Neutrophil (primary cell): ENCODE data around the gene WDR62.
A peak's percentile ranks its signal among the peaks of the same experiment; 100 is the strongest.

ENCODE experiments used
- H3K27ac ChIP-seq: fragments of 200-600 bp; sonication (generic); 2 replicates; pipeline ENCODE4 v1.5.1; 2016; ENCODE audit warnings: mild to moderate bottlenecking, moderate library complexity
- H3K27me3 ChIP-seq: fragments of 200-600 bp; sonication (generic); 2 replicates; pipeline ENCODE4 v1.6.0; 2016; ENCODE audit warnings: mild to moderate bottlenecking
- H3K36me3 ChIP-seq: fragments of 200-600 bp; sonication (generic); 2 replicates; pipeline ENCODE4 v1.5.1; 2017
- H3K4me1 ChIP-seq, 2 experiments: fragments of 200-600 bp in 1 of 2; sonication (generic) in 1 of 2; 1 replicate in 1 of 2; 2 replicates in 1 of 2; pipeline versions ENCODE4 v1.5.1 to v1.6.1; 2013 to 2016; ENCODE audit warnings: low read depth in 1 of 2, low read length in 1 of 2, mild to moderate bottlenecking in 1 of 2, moderate library complexity in 1 of 2; ENCODE audit not compliant: control insufficient read depth in 1 of 2, insufficient read depth in 1 of 2
- H3K4me3 ChIP-seq, 2 experiments: fragments of 200-600 bp in 1 of 2; sonication (generic) in 1 of 2; 1 replicate in 1 of 2; 2 replicates in 1 of 2; pipeline ENCODE4 v1.5.1; 2013 to 2016; ENCODE audit warnings: low read depth in 1 of 2, low read length in 1 of 2, mild to moderate bottlenecking in 1 of 2, moderate library complexity in 1 of 2
- H3K9me3 ChIP-seq: fragments of 200-600 bp; sonication (generic); 2 replicates; pipeline ENCODE4 v1.5.1; 2016
- CTCF ChIP-seq: fragments of 200-600 bp; sonication (generic); IDR thresholded peaks from 2 replicates; pipeline ENCODE4 v1.5.1; 2016; ENCODE audit warnings: antibody characterized with exemption

Gene WDR62

GRCh38 chr19:36115453-36116343, 61.0 kb downstream of the WDR62 start, which contains the start of gene TBCB:
TBCB (plus strand) TSS chr19:36115468; CDS start chr19:36115561, 93 bp downstream.
- Histone ChIP-seq H3K36me3 (peaks cover 51% of the 10 kb centered on the region), H3K4me1 (peaks cover 27 to 32% of the 10 kb centered on the region in 2 experiments)

GRCh38 chr19:36116344-36116637, 61.6 kb downstream of the WDR62 start:
- H3K27ac ChIP-seq: peak overlapping the region; percentile 81
- H3K9me3 ChIP-seq: no peaks in the 10 kb centered on the region
- peaks cover 27 to 32% of the 10 kb centered on the region in 2 experiments for H3K4me1 ChIP-seq
- peak overlapping the region; percentile 89 to 93 for H3K4me3 ChIP-seq
- H3K27me3 ChIP-seq: no peaks in the 10 kb centered on the region
- no peak for TF ChIP-seq CTCF
- peaks cover 55% of the 10 kb centered on the region for H3K36me3 ChIP-seq

More at GRCh38 chr19:36115453-36116343, 61.0 kb downstream of the WDR62 start, which contains the start of gene TBCB:
- Histone ChIP-seq H3K27me3 (no peaks in the 10 kb centered on the region), H3K9me3 (no peaks in the 10 kb centered on the region), H3K4me3 (peak within 1 kb of the TSS; percentile 89 to 93), H3K27ac (peak within 1 kb of the TSS; percentile 81)
- TF ChIP-seq CTCF: no peak

- peaks cover 14 to 16% of the 10 kb centered on the region in 2 experiments for H3K4me1 ChIP-seq
- no peak overlapping the region for H3K4me3 ChIP-seq
- no peak for TF ChIP-seq CTCF
- peaks cover 80% of the 10 kb centered on the region for H3K36me3 ChIP-seq
- H3K9me3 ChIP-seq: no peaks in the 10 kb centered on the region
- no peak overlapping the region for H3K27ac ChIP-seq
- H3K27me3 ChIP-seq: no peaks in the 10 kb centered on the region
Measured at GRCh38 chr19:36120092-36120983, 65.6 kb downstream of the WDR62 start.

GRCh38 chr19:36120984-36121358, 66.3 kb downstream of the WDR62 start:
- Histone ChIP-seq H3K4me1 (peaks cover 10 to 11% of the 10 kb centered on the region in 2 experiments), H3K9me3 (no peaks in the 10 kb centered on the region), H3K36me3 (peaks cover 86% of the 10 kb centered on the region), H3K27ac (no peak overlapping the region), H3K4me3 (no peak overlapping the region), H3K27me3 (no peaks in the 10 kb centered on the region)
- TF ChIP-seq CTCF: no peak

GRCh38 chr19:36121486-36122124, 66.9 kb downstream of the WDR62 start:
- Histone ChIP-seq H3K27me3 (no peaks in the 10 kb centered on the region), H3K27ac (no peak overlapping the region), H3K4me3 (no peak overlapping the region), H3K4me1 (peaks cover 3 to 5% of the 10 kb centered on the region in 2 experiments), H3K9me3 (no peaks in the 10 kb centered on the region), H3K36me3 (peaks cover 88% of the 10 kb centered on the region)
- no peak for TF ChIP-seq CTCF
